A673 (cell line): Measurements from ENCODE around the gene PDE6A.

Experiments used
- CTCF ChIP-seq: fragments of 300-800, 200-600 bp; sonication (generic); conservative IDR thresholded peaks from 2 replicates; pipeline ENCODE4 v1.5.1; 2017; ENCODE audit warnings: low read depth, mild to moderate bottlenecking, antibody characterized with exemption, low read length, moderate library complexity, mixed read lengths
- EZH2 ChIP-seq: fragments of 200-600 bp; sonication (generic); IDR thresholded peaks from 2 replicates; pipeline ENCODE4 v1.6.1; 2017; ENCODE audit warnings: borderline replicate concordance, low read depth, mild to moderate bottlenecking, mixed read lengths, antibody characterized with exemption, low read length; ENCODE audit not compliant: poor library complexity, severe bottlenecking

GRCh38 chr5:149827546-149827945 lies 117.0 kb downstream of the PDE6A start:
- TF ChIP-seq CTCF (no peak), EZH2 (no peak)
